T-cell (primary cell): ENCODE data around the gene HPN. TPM values are rescaled to one million over a fixed set of nuclear protein-coding genes. Genes with fewer than 3 reads are reported as not detected.
A peak's percentile ranks its signal among the peaks of the same experiment; 100 is the strongest.

Experiments
- ATAC-seq, 4 experiments: fragments of 200-7000 bp in 3 of 4; fragments of 150-1000 bp in 1 of 4; cut with Tn5 transposase; replicated peaks in 1 of 4; 1 replicate in 3 of 4; 2 replicates in 1 of 4; pipeline ENCODE4 v1.10.0; 2021; ENCODE audit warnings: moderate library complexity in 3 of 4, mild to moderate bottlenecking in 2 of 4, moderate number of reproducible peaks in 1 of 4
- CTCF ChIA-PET, 2 donors: fragments of 300-600 bp; sonication (Branson Sonifier 250); formaldehyde crosslinking; loops; one replicate each; lab custom pipeline; 2022; ENCODE audit warnings: antibody characterized with exemption in 2 of 2; lab: Charles Lee
- POLR2A ChIA-PET, 2 donors: fragments of 300-600 bp; sonication (Branson Sonifier 250); formaldehyde crosslinking; loops; one replicate each; lab custom pipeline; 2022; ENCODE audit warnings: antibody characterized with exemption in 2 of 2; lab: Charles Lee
- DNase-seq, 35 experiments: peaks; one replicate each; pipeline versions ENCODE4 v3.0.0 to v3.0.0-alpha.2; 2013 to 2023
- H3K27ac ChIP-seq: one replicate; pipeline ENCODE4 v1.5.1; 2013; ENCODE audit warnings: low read length
- H3K27me3 ChIP-seq, 2 experiments: replicated peaks in 1 of 2; 1 replicate in 1 of 2; 2 replicates in 1 of 2; pipeline versions ENCODE4 v1.6.1 to v1.7.0; 2013; ENCODE audit warnings: low read length in 1 of 2, mixed read lengths in 1 of 2; ENCODE audit not compliant: control insufficient read depth in 2 of 2, insufficient read depth in 2 of 2; ENCODE audit errors: extremely low read depth in 1 of 2
- H3K36me3 ChIP-seq, 2 donors: 1 replicate in 1 of 2; 2 replicates in 1 of 2; pipeline versions ENCODE4 v1.6.1 to v1.7.0; 2013; ENCODE audit warnings: low read length in 1 of 2; ENCODE audit not compliant: control insufficient read depth in 2 of 2, insufficient read depth in 1 of 2; ENCODE audit errors: extremely low read depth in 1 of 2
- H3K4me1 ChIP-seq, 2 experiments: 1 replicate in 1 of 2; 2 replicates in 1 of 2; pipeline versions ENCODE4 v1.6.1 to v1.7.0; 2013; ENCODE audit warnings: low read length in 2 of 2, mixed read lengths in 1 of 2; ENCODE audit not compliant: insufficient read depth in 2 of 2, control insufficient read depth in 1 of 2; ENCODE audit errors: extremely low read depth in 1 of 2
- H3K4me3 ChIP-seq, 2 donors: 1 replicate in 1 of 2; 2 replicates in 1 of 2; pipeline versions ENCODE4 v1.5.1 to v1.7.0; 2013; ENCODE audit warnings: mild to moderate bottlenecking in 2 of 2, low read length in 1 of 2, moderate library complexity in 1 of 2; ENCODE audit not compliant: control insufficient read depth in 1 of 2; ENCODE audit errors: extremely low read depth in 1 of 2
- H3K9me3 ChIP-seq: 2 replicates; pipeline ENCODE4 v1.7.0; 2013
- H3K27ac Mint-ChIP-seq, 2 donors: one replicate each; pipeline ENCODE4 v1.8.0; 2020 to 2021; ENCODE audit warnings: mild to moderate bottlenecking in 2 of 2, mixed read lengths in 2 of 2
- H3K27me3 Mint-ChIP-seq, 2 donors: one replicate each; pipeline ENCODE4 v1.8.0; 2021 to 2022; ENCODE audit warnings: mixed read lengths in 2 of 2
- H3K36me3 Mint-ChIP-seq: one replicate; pipeline ENCODE4 v1.8.0; 2021; ENCODE audit warnings: mixed read lengths
- H3K4me1 Mint-ChIP-seq, 3 donors: one replicate each; pipeline ENCODE4 v1.8.0; 2020 to 2022; ENCODE audit warnings: mixed read lengths in 3 of 3, mild to moderate bottlenecking in 1 of 3
- H3K4me3 Mint-ChIP-seq, 3 donors: one replicate each; pipeline ENCODE4 v1.8.0; 2020 to 2022; ENCODE audit warnings: mild to moderate bottlenecking in 3 of 3, mixed read lengths in 3 of 3, moderate library complexity in 3 of 3
- H3K9me3 Mint-ChIP-seq, 3 donors: one replicate each; pipeline ENCODE4 v1.8.0; 2020 to 2022; ENCODE audit warnings: mixed read lengths in 3 of 3
- WGBS: methylation state at CpG from one replicate; pipeline ENCODE4 v1.1.5; 2013; ENCODE audit warnings: missing lambda C conversion rate; ENCODE audit not compliant: insufficient coverage; 5-methylcytosine and 5-hydroxymethylcytosine counted together
- total RNA-seq, 35 experiments: library from RNA in 6 of 35; stranded (reverse) in 6 of 35; fragments of 120-200 nt in 1 of 35; gene quantifications; one replicate each; pipeline versions ENCODE4 v1.2.1 to v1.2.4 and lab custom pipeline; 2013 to 2026

Gene HPN
- total RNA-seq, 5 donors from 2014 or later (not counting 1 experiment from before 2014, with no cell fraction given): 0.41 to 0.51 (median 0.46) TPM; not detected in 2

- DNase-seq: no peak
- no peak for ATAC-seq
- Mint-ChIP-seq H3K36me3 (no peaks in the 10 kb centered on the region), H3K4me1 (peaks cover 2 to 7% (median 7%) of the 10 kb centered on the region in 3 donors), H3K4me3 (no peak overlapping the region), H3K9me3 (no peaks in the 10 kb centered on the region), H3K27me3 (peaks cover 3 to 8% of the 10 kb centered on the region in 2 donors), H3K27ac (no peak overlapping the region)
- H3K9me3 ChIP-seq: no peaks in the 10 kb centered on the region
- no peak overlapping the region for H3K4me3 ChIP-seq
- H3K36me3 ChIP-seq: no peaks in the 10 kb centered on the region
- ChIA-PET POLR2A (no interaction called here), CTCF (interaction anchor here in 1 of 2 donors (0.6 kb wide), 1 partner anchor 430 kb away, joined by 5 read pairs; no protein-coding TSS in a partner anchor)
- no peak overlapping the region for H3K27ac ChIP-seq
- 83% methylated on average over 15 of the region's 16 CpGs for whole genome bisulfite sequencing
- H3K27me3 ChIP-seq: peaks cover 0 to 18% of the 10 kb centered on the region in 2 experiments
- H3K4me1 ChIP-seq: peaks cover 0 to 18% of the 10 kb centered on the region in 2 experiments
Measured at GRCh38 chr19:35080613-35081170, 39.2 kb downstream of the HPN start.

- POLR2A ChIA-PET: no interaction called here
- WGBS: 63% methylated on average over 3 of the region's 6 CpGs
- no peaks in the 10 kb centered on the region for H3K9me3 Mint-ChIP-seq
Measured at GRCh38 chr19:35081201-35081600, 39.7 kb downstream of the HPN start.

GRCh38 chr19:35083691-35084508, 42.4 kb downstream of the HPN start:
- ATAC-seq (no peak), DNase-seq (no peak)
- Histone ChIP-seq H3K27me3 (peaks cover 0 to 16% of the 10 kb centered on the region in 2 experiments), H3K4me3 (no peak overlapping the region), H3K9me3 (no peaks in the 10 kb centered on the region), H3K4me1 (peaks cover 0 to 24% of the 10 kb centered on the region in 2 experiments), H3K27ac (no peak overlapping the region), H3K36me3 (no peaks in the 10 kb centered on the region)
- H3K36me3 Mint-ChIP-seq: no peaks in the 10 kb centered on the region
- peaks cover 7 to 16% (median 8%) of the 10 kb centered on the region in 3 donors for H3K4me1 Mint-ChIP-seq
- H3K4me3 Mint-ChIP-seq: no peak overlapping the region
- CTCF ChIA-PET: interaction anchor here in 1 of 2 donors (0.6 kb wide), 1 partner anchor 33 kb away, joined by 3 read pairs; no protein-coding TSS in a partner anchor
- peak overlapping the region in 1 of 2 donors; percentile 12 for H3K27ac Mint-ChIP-seq
- 86% methylated on average over 12 of the region's 15 CpGs for WGBS
- POLR2A ChIA-PET: no interaction called here
- peaks cover under 1 to 3% of the 10 kb centered on the region in 2 donors for H3K27me3 Mint-ChIP-seq
- H3K9me3 Mint-ChIP-seq: no peaks in the 10 kb centered on the region

More at GRCh38 chr19:35081201-35081600, 39.7 kb downstream of the HPN start:
- no peaks in the 10 kb centered on the region for H3K36me3 Mint-ChIP-seq
- Histone ChIP-seq H3K9me3 (no peaks in the 10 kb centered on the region), H3K27me3 (peaks cover 0 to 18% of the 10 kb centered on the region in 2 experiments), H3K4me3 (no peak overlapping the region), H3K36me3 (no peaks in the 10 kb centered on the region), H3K27ac (no peak overlapping the region), H3K4me1 (peaks cover 0 to 21% of the 10 kb centered on the region in 2 experiments)
- no peak for ATAC-seq
- H3K4me1 Mint-ChIP-seq: peaks cover 6 to 12% (median 11%) of the 10 kb centered on the region in 3 donors
- H3K27ac Mint-ChIP-seq: no peak overlapping the region
- peaks cover 3 to 8% of the 10 kb centered on the region in 2 donors for H3K27me3 Mint-ChIP-seq
- CTCF ChIA-PET: interaction anchor here in 1 of 2 donors (0.6 kb wide), 1 partner anchor 430 kb away, joined by 5 read pairs; no protein-coding TSS in a partner anchor
- DNase-seq: no peak
- H3K4me3 Mint-ChIP-seq: no peak overlapping the region

- POLR2A ChIA-PET: no interaction called here
- CTCF ChIA-PET: no interaction called here
- no peak overlapping the region for H3K4me3 Mint-ChIP-seq
Measured at GRCh38 chr19:35084509-35084762, 42.9 kb downstream of the HPN start.

GRCh38 chr19:35085947-35086346, 44.4 kb downstream of the HPN start:
- H3K27me3 Mint-ChIP-seq: peaks cover 0 to 7% of the 10 kb centered on the region in 2 donors

More at GRCh38 chr19:35084509-35084762, 42.9 kb downstream of the HPN start:
- no peak for DNase-seq
- Mint-ChIP-seq H3K9me3 (no peaks in the 10 kb centered on the region), H3K4me1 (peaks cover 7 to 16% (median 7%) of the 10 kb centered on the region in 3 donors), H3K36me3 (no peaks in the 10 kb centered on the region), H3K27ac (no peak overlapping the region), H3K27me3 (no peaks in the 10 kb centered on the region)
- no peak for ATAC-seq
- Histone ChIP-seq H3K27ac (no peak overlapping the region), H3K36me3 (no peaks in the 10 kb centered on the region), H3K4me1 (peaks cover 0 to 24% of the 10 kb centered on the region in 2 experiments), H3K9me3 (no peaks in the 10 kb centered on the region), H3K27me3 (peaks cover 0 to 17% of the 10 kb centered on the region in 2 experiments), H3K4me3 (no peak overlapping the region)
- WGBS: 83% methylated on average over 2 of the region's 3 CpGs

GRCh38 chr19:35086455-35086854, 44.9 kb downstream of the HPN start:
- no peak overlapping the region for H3K27ac ChIP-seq
- H3K36me3 ChIP-seq: no peaks in the 10 kb centered on the region
- Mint-ChIP-seq H3K27me3 (peaks cover 0 to 9% of the 10 kb centered on the region in 2 donors), H3K9me3 (no peaks in the 10 kb centered on the region), H3K4me3 (no peak overlapping the region), H3K27ac (peak overlapping the region in 1 of 2 donors; percentile 72), H3K36me3 (no peaks in the 10 kb centered on the region), H3K4me1 (peaks cover 7 to 20% (median 12%) of the 10 kb centered on the region in 3 donors)
- ATAC-seq (no peak), DNase-seq (no peak)
- ChIA-PET CTCF (interaction anchor here (0.6 to 1.4 kb wide), 2 partner anchors 20 to 188 kb away, joined by 3 to 4 read pairs; no protein-coding TSS in a partner anchor), POLR2A (interaction anchor here in 1 of 2 donors (0.6 kb wide), 1 partner anchor 828 kb away, joined by 7 read pairs; no protein-coding TSS in a partner anchor)
- peaks cover under 1 to 22% of the 10 kb centered on the region in 2 experiments for H3K27me3 ChIP-seq
- H3K4me3 ChIP-seq: no peak overlapping the region
- no peaks in the 10 kb centered on the region for H3K9me3 ChIP-seq
- peaks cover 0 to 33% of the 10 kb centered on the region in 2 experiments for H3K4me1 ChIP-seq
- WGBS: 77% methylated on average over 8 of the region's 8 CpGs

More at GRCh38 chr19:35085947-35086346, 44.4 kb downstream of the HPN start:
- WGBS: 17% methylated on average over 3 of the region's 6 CpGs
- Mint-ChIP-seq H3K36me3 (no peaks in the 10 kb centered on the region), H3K4me1 (peaks cover 7 to 20% (median 12%) of the 10 kb centered on the region in 3 donors), H3K4me3 (peak overlapping the region in 1 of 3 donors; percentile 20), H3K27ac (peak overlapping the region; percentile 53 to 72), H3K9me3 (no peaks in the 10 kb centered on the region)
- CTCF ChIA-PET: interaction anchor here (0.6 to 1.4 kb wide), 2 partner anchors 19 to 188 kb away, joined by 3 to 4 read pairs; no protein-coding TSS in a partner anchor
- Histone ChIP-seq H3K27me3 (peaks cover 0 to 17% of the 10 kb centered on the region in 2 experiments), H3K9me3 (no peaks in the 10 kb centered on the region), H3K36me3 (no peaks in the 10 kb centered on the region), H3K4me3 (no peak overlapping the region), H3K4me1 (peaks cover 0 to 33% of the 10 kb centered on the region in 2 experiments), H3K27ac (peak overlapping the region; percentile 28)
- DNase-seq (no peak), ATAC-seq (peak in 1 of 4 experiments; percentile 19)
- POLR2A ChIA-PET: no interaction called here
